Measurements from ENCODE around the gene ATP11A.

ATP11A gene

GRCh38 chr13:112804374-112804773 is 114.5 kb downstream of the ATP11A start:
- no peak for DNase-seq

GRCh38 chr13:112806739-112807652 is 117.2 kb downstream of the ATP11A start:
- no peak for DNase-seq

GRCh38 chr13:112807653-112808376 is 118.0 kb downstream of the ATP11A start:
- DNase-seq, result no peak

DNA sequence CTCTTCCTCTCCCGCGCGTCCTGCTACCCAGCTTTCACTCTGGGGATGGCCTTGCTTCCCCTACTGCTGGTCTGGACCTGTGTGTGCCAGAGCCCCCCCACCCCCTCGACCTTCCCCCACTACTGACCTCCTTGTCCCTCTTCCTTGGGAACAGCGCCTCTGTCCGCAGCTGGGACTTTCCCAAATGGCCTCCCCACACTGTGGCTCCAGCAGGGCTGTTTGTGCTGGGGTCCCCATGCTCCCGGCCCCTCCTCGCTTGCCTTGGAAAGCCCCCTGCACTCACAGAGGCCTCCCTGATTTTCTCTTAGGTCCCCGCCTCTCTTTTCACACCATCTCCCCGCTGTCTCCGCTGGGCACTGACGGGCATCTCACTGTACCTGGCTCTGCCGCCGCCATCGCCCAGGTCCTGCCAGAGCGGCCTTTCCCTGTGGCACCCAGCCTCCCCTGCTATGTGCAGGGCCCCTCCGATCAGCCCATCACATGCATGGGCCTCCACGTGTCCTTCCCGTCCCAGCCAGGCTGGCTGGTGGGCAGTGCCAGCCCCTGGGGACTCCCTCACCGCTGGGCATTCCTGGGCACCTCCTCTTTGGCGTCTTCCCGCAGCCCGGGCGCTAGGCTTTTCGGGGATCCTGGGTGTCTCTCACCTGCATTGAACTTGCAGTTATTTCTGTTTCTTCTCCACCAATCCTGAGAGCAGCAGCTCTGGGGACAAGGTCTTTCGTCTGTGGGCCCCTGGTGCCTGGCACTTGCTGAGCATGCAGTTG is 118.7 kb downstream of the ATP11A start:
- DNase-seq, result no peak

DNA sequence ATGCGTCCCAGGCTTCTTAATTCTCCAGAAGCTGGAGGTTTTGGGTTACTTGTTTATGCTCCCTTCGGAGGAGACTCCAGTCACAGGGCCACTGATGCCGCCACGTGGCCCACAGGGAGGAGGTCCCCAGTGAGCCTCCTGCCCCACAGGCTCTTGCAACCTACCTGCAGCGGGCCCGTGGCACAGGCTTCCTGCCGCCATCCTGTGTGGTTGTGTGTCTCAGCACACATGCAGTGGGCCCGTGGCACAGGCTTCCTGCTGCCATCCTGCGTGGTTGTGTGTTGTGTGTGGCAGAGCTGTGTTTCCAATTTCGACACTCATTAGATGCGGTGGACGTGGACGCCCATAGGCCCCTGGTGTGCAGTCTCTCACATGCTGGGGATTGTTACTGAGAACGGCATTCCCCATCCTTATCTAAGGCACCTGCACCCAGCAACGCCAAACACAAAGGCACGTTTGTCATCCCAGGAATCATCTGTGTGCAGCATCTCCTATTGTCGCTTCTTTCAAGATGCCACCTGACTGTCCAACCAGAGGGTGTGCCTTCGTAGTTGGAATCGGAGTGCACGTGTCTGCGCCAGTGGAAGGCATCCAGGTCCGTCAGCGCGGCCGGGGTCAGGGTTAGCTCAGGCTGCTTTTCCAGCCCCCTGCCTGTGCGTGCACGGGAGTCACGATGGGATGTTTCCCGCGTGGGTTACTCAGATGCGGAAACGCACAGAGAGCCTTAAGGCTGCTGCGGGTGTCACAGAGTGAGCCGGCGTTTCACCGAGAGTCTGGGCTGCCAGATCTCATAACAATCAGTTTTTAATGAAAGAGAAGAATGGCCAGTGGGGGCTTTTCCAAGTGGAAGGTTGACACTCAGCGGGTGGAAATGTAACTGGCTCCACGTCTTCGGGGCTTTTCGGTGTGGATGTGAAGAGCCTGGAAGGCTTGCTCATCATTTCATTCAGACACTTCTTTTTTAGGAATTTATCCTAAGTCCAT is 119.8 kb downstream of the ATP11A start:
- no peak for DNase-seq

- no peak for DNase-seq
Observed at GRCh38 chr13:112810608-112811007, 120.8 kb downstream of the ATP11A start.

GRCh38 chr13:112812306-112813055 is 122.6 kb downstream of the ATP11A start:
- no peak for DNase-seq

DNA sequence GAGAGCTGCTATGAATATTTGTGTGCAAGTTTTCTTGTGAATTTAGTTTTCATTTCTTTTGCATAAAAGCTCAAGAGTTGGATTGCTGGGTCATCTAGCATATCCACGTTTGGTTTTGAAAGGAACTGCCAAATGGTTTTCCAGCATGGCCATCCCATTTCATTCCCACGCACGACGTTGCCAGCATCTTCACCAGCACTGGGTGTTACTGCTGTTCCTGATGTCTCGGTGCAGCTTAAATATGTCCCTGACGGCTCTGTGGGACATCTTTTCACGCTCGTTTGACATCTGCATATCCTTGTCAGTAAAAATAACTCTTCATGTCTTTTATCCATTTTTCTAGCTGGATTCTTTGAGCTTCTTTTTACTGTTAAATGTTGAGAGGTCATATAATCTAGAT is 123.7 kb downstream of the ATP11A start:
- no peak for DNase-seq

GRCh38 chr13:112814905-112815585 is 125.2 kb downstream of the ATP11A start:
- DNase-seq, result no peak

- no peak for DNase-seq
Observed at GRCh38 chr13:112815871-112816270, 126.0 kb downstream of the ATP11A start.

GRCh38 chr13:112818040-112818697 is 128.3 kb downstream of the ATP11A start:
- DNase-seq, result no peak

DNA sequence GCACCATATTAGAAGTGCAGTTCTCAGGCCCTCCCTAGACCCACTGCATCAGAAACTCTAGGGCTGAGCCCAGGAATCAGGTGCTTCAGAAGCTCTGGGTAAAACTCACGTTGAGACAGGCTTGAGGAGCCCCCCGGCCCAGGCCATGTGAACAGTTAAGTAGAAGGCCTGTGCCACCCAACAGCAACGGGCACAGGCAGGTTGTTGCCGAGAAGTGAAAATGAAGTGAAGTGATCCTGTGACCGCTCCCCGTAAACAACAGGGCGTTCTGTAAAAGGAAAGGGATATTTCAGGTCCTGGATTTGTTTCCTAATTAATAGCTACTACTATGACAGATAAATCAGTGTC is 128.8 kb downstream of the ATP11A start:
- DNase-seq, result no peak

DNA sequence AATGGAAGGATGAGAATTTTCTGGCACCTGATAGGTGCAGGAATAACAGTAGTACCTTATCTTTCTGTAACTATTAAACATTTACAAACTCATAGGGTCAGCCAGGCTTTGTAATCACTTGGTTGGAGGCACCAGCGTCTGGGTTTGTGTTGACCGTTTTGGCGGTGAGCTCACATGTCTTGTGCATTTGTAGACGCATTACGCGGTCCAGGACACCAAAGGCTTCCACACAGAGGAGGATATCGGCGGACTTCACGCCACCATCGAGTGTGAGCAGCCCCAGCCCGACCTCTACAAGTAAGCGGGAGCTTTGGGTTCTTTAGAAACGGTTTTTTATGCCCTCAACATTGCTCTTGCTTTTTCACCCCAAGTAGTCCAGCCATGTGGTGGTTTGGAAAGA is 129.3 kb downstream of the ATP11A start:
- DNase-seq, result no peak

- no peak for DNase-seq
Observed at GRCh38 chr13:112819816-112820215, 130.0 kb downstream of the ATP11A start.

GRCh38 chr13:112820318-112820717 is 130.5 kb downstream of the ATP11A start:
- no peak for DNase-seq

- no peak for DNase-seq
Observed at GRCh38 chr13:112821340-112822055, 131.7 kb downstream of the ATP11A start.

DNA sequence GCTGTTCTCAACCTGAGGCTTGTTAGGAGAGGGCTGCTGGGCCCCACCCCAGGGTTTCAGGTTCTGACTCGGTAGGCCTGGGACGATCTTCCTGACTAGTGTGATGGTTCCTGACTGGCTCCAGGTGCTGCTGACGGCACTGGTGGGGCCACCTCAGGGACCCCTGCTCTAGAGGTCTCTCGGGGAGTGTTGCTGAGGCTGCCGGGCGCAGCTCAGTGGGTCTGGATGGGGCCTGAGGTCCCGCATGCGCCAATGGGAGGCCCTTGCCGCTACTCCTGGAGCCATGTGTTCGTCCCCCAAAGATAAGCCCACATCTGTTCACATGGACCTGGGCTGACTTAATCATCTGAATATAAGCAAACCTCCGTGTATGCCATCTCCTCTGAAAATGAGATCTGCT is 133.0 kb downstream of the ATP11A start:
- no peak for DNase-seq

GRCh38 chr13:112824429-112824828 is 134.6 kb downstream of the ATP11A start:
- DNase-seq, result no peak

DNA sequence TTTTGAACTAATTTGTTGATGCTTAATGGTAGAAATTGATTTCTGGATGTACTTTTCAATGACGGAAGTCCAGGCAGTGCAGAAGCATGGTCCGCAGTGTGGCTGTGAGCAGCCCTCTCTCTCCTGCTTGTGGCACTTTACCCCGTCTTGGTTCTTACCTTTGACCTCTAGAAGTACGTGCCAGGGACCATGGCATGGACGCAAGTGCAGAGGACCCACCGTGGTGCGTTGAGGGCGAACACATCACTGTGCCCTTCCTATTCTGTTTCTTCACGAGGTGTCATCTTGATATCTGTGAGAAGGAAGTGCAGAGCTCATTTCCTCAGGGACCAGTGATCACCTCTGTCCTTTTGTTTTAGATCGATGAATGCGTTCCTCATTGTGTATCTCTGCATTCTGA is 135.2 kb downstream of the ATP11A start:
- no peak for DNase-seq

DNA sequence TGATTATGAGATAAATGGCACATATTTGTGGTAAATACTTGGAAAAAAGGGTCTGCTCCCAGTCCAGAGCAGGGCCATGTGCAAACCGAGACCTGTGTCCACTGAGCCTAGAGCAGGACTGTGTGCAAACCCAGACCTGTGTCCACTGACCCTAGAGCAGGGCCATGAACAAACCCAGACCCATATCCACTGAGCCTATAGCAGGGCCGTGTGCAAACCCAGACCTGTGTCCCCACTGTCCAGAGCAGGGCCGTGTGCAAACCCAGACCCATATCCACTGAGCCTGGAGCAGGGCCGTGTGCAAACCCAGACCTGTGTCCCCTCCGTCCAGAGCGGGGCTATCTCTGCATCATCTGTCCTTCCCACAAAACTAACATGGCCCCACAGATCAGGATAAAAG is 136.0 kb downstream of the ATP11A start:
- DNase-seq, result no peak
